ENCODE data around the gene SYMPK.

- TF ChIP-seq POLR2A (IDR thresholded peaks at IDR 0.05) (no peak), CTCF (IDR thresholded peaks at IDR 0.05) (no peak), EP300 (IDR thresholded peaks at IDR 0.05) (no peak)
Observed at GRCh38 chr19:45778010-45778661, 84.8 kb downstream of the SYMPK start.

All from gastroesophageal sphincter (tissue), 3 donors.